Measurements from ENCODE around the gene ISL1.

Gene ISL1

GRCh38 chr5:51404255-51404654 lies 21.0 kb downstream of the ISL1 start:
- no peaks in the 10 kb centered on the region for H3K36me3 ChIP-seq (ENCODE audit: control insufficient read depth in 4 of 4, insufficient read depth in 4 of 4, low read length in 3 of 4)
- CTCF ChIA-PET: no interaction called here
- H3K4me1 ChIP-seq (ENCODE audit: control extremely low read depth in 1 of 4, control insufficient read depth in 4 of 4, insufficient read depth in 4 of 4, low read length in 3 of 4): peaks cover 0 to under 1% (median 0%) of the 10 kb centered on the region in 4 experiments
- no peak overlapping the region for H3K27ac ChIP-seq (ENCODE audit: insufficient read depth in 1 of 2, low read depth in 1 of 2, low read length in 2 of 2, poor library complexity in 1 of 2, severe bottlenecking in 2 of 2)
- H3K27me3 ChIP-seq (replicated peaks in 2 of 5; ENCODE audit: control insufficient read depth in 4 of 5, insufficient read depth in 5 of 5, low read length in 4 of 5): peaks cover 6 to 19% (median 13%) of the 10 kb centered on the region in 5 experiments
- no CpG with 5 or more reads among the region's 1 CpG for WGBS (ENCODE audit: insufficient coverage)
- DNase-seq: no peak
- H3K9me3 ChIP-seq (ENCODE audit: control extremely low read depth in 1 of 5, control insufficient read depth in 4 of 5, insufficient read depth in 2 of 5, low read depth in 1 of 5, low read length in 4 of 5): peaks cover 0 to 2% (median 0%) of the 10 kb centered on the region in 5 experiments
- no peak overlapping the region for H3K4me3 ChIP-seq (ENCODE audit: control insufficient read depth in 1 of 7, extremely low read depth in 1 of 7, insufficient read depth in 4 of 7, low read depth in 2 of 7, low read length in 6 of 7)
- POLR2A ChIA-PET: no interaction called here

GRCh38 chr5:51411921-51412325 lies 28.7 kb downstream of the ISL1 start:
- Histone ChIP-seq H3K4me3 (ENCODE audit: control insufficient read depth in 1 of 7, extremely low read depth in 1 of 7, insufficient read depth in 4 of 7, low read depth in 2 of 7, low read length in 6 of 7) (no peak overlapping the region), H3K27ac (ENCODE audit: insufficient read depth in 1 of 2, low read depth in 1 of 2, low read length in 2 of 2, poor library complexity in 1 of 2, severe bottlenecking in 2 of 2) (no peak overlapping the region), H3K9me3 (ENCODE audit: control extremely low read depth in 1 of 5, control insufficient read depth in 4 of 5, insufficient read depth in 2 of 5, low read depth in 1 of 5, low read length in 4 of 5) (no peaks in the 10 kb centered on the region), H3K4me1 (ENCODE audit: control extremely low read depth in 1 of 4, control insufficient read depth in 4 of 4, insufficient read depth in 4 of 4, low read length in 3 of 4) (no peaks in the 10 kb centered on the region), H3K27me3 (replicated peaks in 2 of 5; ENCODE audit: control insufficient read depth in 4 of 5, insufficient read depth in 5 of 5, low read length in 4 of 5) (no peaks in the 10 kb centered on the region), H3K36me3 (ENCODE audit: control insufficient read depth in 4 of 4, insufficient read depth in 4 of 4, low read length in 3 of 4) (no peaks in the 10 kb centered on the region)
- POLR2A ChIA-PET: no interaction called here
- 70% methylated on average over 5 of the region's 7 CpGs for WGBS (ENCODE audit: insufficient coverage)
- no peak for DNase-seq
- CTCF ChIA-PET: no interaction called here

GRCh38 chr5:51414516-51414915 lies 31.3 kb downstream of the ISL1 start:
- Histone ChIP-seq H3K4me3 (ENCODE audit: control insufficient read depth in 1 of 7, extremely low read depth in 1 of 7, insufficient read depth in 4 of 7, low read depth in 2 of 7, low read length in 6 of 7) (no peak overlapping the region), H3K36me3 (ENCODE audit: control insufficient read depth in 4 of 4, insufficient read depth in 4 of 4, low read length in 3 of 4) (no peaks in the 10 kb centered on the region), H3K27me3 (replicated peaks in 2 of 5; ENCODE audit: control insufficient read depth in 4 of 5, insufficient read depth in 5 of 5, low read length in 4 of 5) (no peaks in the 10 kb centered on the region), H3K27ac (ENCODE audit: insufficient read depth in 1 of 2, low read depth in 1 of 2, low read length in 2 of 2, poor library complexity in 1 of 2, severe bottlenecking in 2 of 2) (no peak overlapping the region), H3K4me1 (ENCODE audit: control extremely low read depth in 1 of 4, control insufficient read depth in 4 of 4, insufficient read depth in 4 of 4, low read length in 3 of 4) (no peaks in the 10 kb centered on the region), H3K9me3 (ENCODE audit: control extremely low read depth in 1 of 5, control insufficient read depth in 4 of 5, insufficient read depth in 2 of 5, low read depth in 1 of 5, low read length in 4 of 5) (no peaks in the 10 kb centered on the region)
- ChIA-PET POLR2A (no interaction called here), CTCF (no interaction called here)
- WGBS (ENCODE audit: insufficient coverage): 83% methylated on average over 2 of the region's 2 CpGs
- DNase-seq: no peak

GRCh38 chr5:51416149-51416548 lies 32.9 kb downstream of the ISL1 start:
- H3K27ac ChIP-seq (ENCODE audit: insufficient read depth in 1 of 2, low read depth in 1 of 2, low read length in 2 of 2, poor library complexity in 1 of 2, severe bottlenecking in 2 of 2): no peak overlapping the region
- ChIA-PET CTCF (no interaction called here), POLR2A (no interaction called here)
- no peak for DNase-seq
- H3K4me3 ChIP-seq (ENCODE audit: control insufficient read depth in 1 of 7, extremely low read depth in 1 of 7, insufficient read depth in 4 of 7, low read depth in 2 of 7, low read length in 6 of 7): no peak overlapping the region
- 100% methylated on average over 1 of the region's 3 CpGs for WGBS (ENCODE audit: insufficient coverage)
- no peaks in the 10 kb centered on the region for H3K27me3 ChIP-seq (replicated peaks in 2 of 5; ENCODE audit: control insufficient read depth in 4 of 5, insufficient read depth in 5 of 5, low read length in 4 of 5)
- no peaks in the 10 kb centered on the region for H3K9me3 ChIP-seq (ENCODE audit: control extremely low read depth in 1 of 5, control insufficient read depth in 4 of 5, insufficient read depth in 2 of 5, low read depth in 1 of 5, low read length in 4 of 5)
- no peaks in the 10 kb centered on the region for H3K4me1 ChIP-seq (ENCODE audit: control extremely low read depth in 1 of 4, control insufficient read depth in 4 of 4, insufficient read depth in 4 of 4, low read length in 3 of 4)
- H3K36me3 ChIP-seq (ENCODE audit: control insufficient read depth in 4 of 4, insufficient read depth in 4 of 4, low read length in 3 of 4): no peaks in the 10 kb centered on the region

- ChIA-PET POLR2A (no interaction called here), CTCF (no interaction called here)
- WGBS (ENCODE audit: insufficient coverage): 40% methylated on average over 2 of the region's 3 CpGs
- Histone ChIP-seq H3K4me1 (ENCODE audit: control extremely low read depth in 1 of 4, control insufficient read depth in 4 of 4, insufficient read depth in 4 of 4, low read length in 3 of 4) (no peaks in the 10 kb centered on the region), H3K9me3 (ENCODE audit: control extremely low read depth in 1 of 5, control insufficient read depth in 4 of 5, insufficient read depth in 2 of 5, low read depth in 1 of 5, low read length in 4 of 5) (no peaks in the 10 kb centered on the region), H3K36me3 (ENCODE audit: control insufficient read depth in 4 of 4, insufficient read depth in 4 of 4, low read length in 3 of 4) (no peaks in the 10 kb centered on the region), H3K4me3 (ENCODE audit: control insufficient read depth in 1 of 7, extremely low read depth in 1 of 7, insufficient read depth in 4 of 7, low read depth in 2 of 7, low read length in 6 of 7) (no peak overlapping the region), H3K27ac (ENCODE audit: insufficient read depth in 1 of 2, low read depth in 1 of 2, low read length in 2 of 2, poor library complexity in 1 of 2, severe bottlenecking in 2 of 2) (no peak overlapping the region), H3K27me3 (replicated peaks in 2 of 5; ENCODE audit: control insufficient read depth in 4 of 5, insufficient read depth in 5 of 5, low read length in 4 of 5) (no peaks in the 10 kb centered on the region)
- DNase-seq: no peak
These were observed 49.9 kb downstream of the ISL1 start for GRCh38 chr5:51433052-51433710.

- Histone ChIP-seq H3K4me3 (ENCODE audit: control insufficient read depth in 1 of 7, extremely low read depth in 1 of 7, insufficient read depth in 4 of 7, low read depth in 2 of 7, low read length in 6 of 7) (no peak overlapping the region), H3K27ac (ENCODE audit: insufficient read depth in 1 of 2, low read depth in 1 of 2, low read length in 2 of 2, poor library complexity in 1 of 2, severe bottlenecking in 2 of 2) (no peak overlapping the region), H3K9me3 (ENCODE audit: control extremely low read depth in 1 of 5, control insufficient read depth in 4 of 5, insufficient read depth in 2 of 5, low read depth in 1 of 5, low read length in 4 of 5) (no peaks in the 10 kb centered on the region), H3K27me3 (replicated peaks in 2 of 5; ENCODE audit: control insufficient read depth in 4 of 5, insufficient read depth in 5 of 5, low read length in 4 of 5) (no peaks in the 10 kb centered on the region), H3K36me3 (ENCODE audit: control insufficient read depth in 4 of 4, insufficient read depth in 4 of 4, low read length in 3 of 4) (no peaks in the 10 kb centered on the region), H3K4me1 (ENCODE audit: control extremely low read depth in 1 of 4, control insufficient read depth in 4 of 4, insufficient read depth in 4 of 4, low read length in 3 of 4) (no peaks in the 10 kb centered on the region)
- ChIA-PET CTCF (no interaction called here), POLR2A (no interaction called here)
- no peak for DNase-seq
These were observed 56.0 kb downstream of the ISL1 start for GRCh38 chr5:51439232-51439631.

Measured in common myeloid progenitor, CD34-positive (primary cell).